H9 (cell line): ENCODE measurements around the gene PCDHGC5. TPM values are rescaled to one million over a fixed set of nuclear protein-coding genes. Genes with fewer than 3 reads are reported as not detected.

ENCODE experiments used
- DNase-seq: peaks from one replicate; pipeline ENCODE4 v3.0.0-alpha.2; 2017
- H2AFZ ChIP-seq: one replicate; pipeline ENCODE4 v1.6.1; 2013; ENCODE audit warnings: mild to moderate bottlenecking, low read length, control low read depth, moderate library complexity
- H2AK5ac ChIP-seq: 2 replicates; pipeline ENCODE4 v1.6.1; 2013; ENCODE audit warnings: low read length, control low read depth, mixed read lengths; ENCODE audit not compliant: insufficient read length
- H2BK120ac ChIP-seq: one replicate; pipeline ENCODE4 v1.6.1; 2013; ENCODE audit warnings: low read depth, mild to moderate bottlenecking, low read length, control low read depth, inconsistent platforms; ENCODE audit not compliant: poor library complexity, severe bottlenecking
- H2BK12ac ChIP-seq: 2 replicates; pipeline ENCODE4 v1.6.1; 2013; ENCODE audit warnings: low read length, control low read depth, mixed read lengths, low read depth; ENCODE audit not compliant: insufficient read length
- H2BK15ac ChIP-seq: 2 replicates; pipeline ENCODE4 v1.6.1; 2013; ENCODE audit warnings: low read depth, low read length, control low read depth
- H2BK20ac ChIP-seq: one replicate; pipeline ENCODE4 v1.6.1; 2013; ENCODE audit warnings: low read depth, mild to moderate bottlenecking, low read length, control low read depth, inconsistent platforms; ENCODE audit not compliant: poor library complexity, severe bottlenecking
- H2BK5ac ChIP-seq: 2 replicates; pipeline ENCODE4 v1.6.1; 2013; ENCODE audit warnings: low read length, control low read depth, mixed read lengths; ENCODE audit not compliant: insufficient read length
- H3K14ac ChIP-seq: 2 replicates; pipeline ENCODE4 v1.6.1; 2013; ENCODE audit warnings: low read length, control low read depth; ENCODE audit not compliant: insufficient read depth
- H3K18ac ChIP-seq: 2 replicates; pipeline ENCODE4 v1.6.1; 2013; ENCODE audit warnings: low read depth, mild to moderate bottlenecking, mixed read lengths, low read length, control low read depth; ENCODE audit not compliant: insufficient read length
- H3K23ac ChIP-seq: 2 replicates; pipeline ENCODE4 v1.6.1; 2013; ENCODE audit warnings: low read length, control low read depth, mixed read lengths, low read depth; ENCODE audit not compliant: insufficient read length
- H3K23me2 ChIP-seq: 2 replicates; pipeline ENCODE4 v1.6.1; 2013; ENCODE audit warnings: low read depth, mild to moderate bottlenecking, mixed read lengths, low read length, control low read depth; ENCODE audit not compliant: insufficient read length, poor library complexity, severe bottlenecking
- H3K27ac ChIP-seq: 2 replicates; pipeline ENCODE4 v1.5.1; 2013; ENCODE audit warnings: low read length, control low read depth, mixed read lengths, low read depth; ENCODE audit not compliant: insufficient read length
- H3K27me3 ChIP-seq: 2 replicates; pipeline ENCODE4 v1.6.1; 2013; ENCODE audit warnings: low read length, control low read depth, inconsistent platforms; ENCODE audit not compliant: insufficient read depth
- H3K4ac ChIP-seq: 2 replicates; pipeline ENCODE4 v1.6.1; 2013; ENCODE audit warnings: low read depth, mild to moderate bottlenecking, control low read depth, inconsistent platforms, low read length, moderate library complexity
- H3K4me1 ChIP-seq: 2 replicates; pipeline ENCODE4 v1.6.1; 2013; ENCODE audit warnings: low read length, control low read depth, inconsistent platforms; ENCODE audit not compliant: insufficient read depth
- H3K4me2 ChIP-seq: 2 replicates; pipeline ENCODE4 v1.6.1; 2013; ENCODE audit warnings: low read length, control low read depth, mixed read lengths; ENCODE audit not compliant: insufficient read length, insufficient read depth
- H3K56ac ChIP-seq: 2 replicates; pipeline ENCODE4 v1.6.1; 2013; ENCODE audit warnings: low read depth, mild to moderate bottlenecking, mixed read lengths, low read length, control low read depth; ENCODE audit not compliant: insufficient read length
- H3K79me1 ChIP-seq: 2 replicates; pipeline ENCODE4 v1.6.1; 2013; ENCODE audit warnings: low read depth, mild to moderate bottlenecking, moderate library complexity, low read length, control low read depth, inconsistent platforms; ENCODE audit not compliant: insufficient read depth, poor library complexity, severe bottlenecking
- H3K79me2 ChIP-seq: 2 replicates; pipeline ENCODE4 v1.6.1; 2013; ENCODE audit warnings: low read length, control low read depth, inconsistent platforms; ENCODE audit not compliant: insufficient read depth
- H3K9ac ChIP-seq: 2 replicates; pipeline ENCODE4 v1.6.1; 2013; ENCODE audit warnings: low read length, control low read depth, mixed read lengths; ENCODE audit not compliant: insufficient read length; ENCODE audit errors: extremely low read depth
- H3K9me3 ChIP-seq: one replicate; pipeline ENCODE4 v1.6.1; 2013; ENCODE audit warnings: low read depth, low read length, inconsistent platforms; ENCODE audit not compliant: control insufficient read depth
- H3T11ph ChIP-seq: one replicate; pipeline ENCODE4 v1.6.1; 2013; ENCODE audit warnings: mild to moderate bottlenecking, low read length, control low read depth, inconsistent platforms
- H4K20me1 ChIP-seq: one replicate; pipeline ENCODE4 v1.6.1; 2013; ENCODE audit not compliant: control insufficient read depth, insufficient read length, insufficient read depth
- H4K5ac ChIP-seq: 2 replicates; pipeline ENCODE4 v1.6.1; 2013; ENCODE audit warnings: low read depth, mild to moderate bottlenecking, mixed read lengths, low read length, control low read depth; ENCODE audit not compliant: insufficient read length
- H4K8ac ChIP-seq: replicated peaks from 2 replicates; pipeline ENCODE4 v1.6.1; 2013; ENCODE audit warnings: low read length, control low read depth, mixed read lengths, low read depth; ENCODE audit not compliant: insufficient read length
- H4K91ac ChIP-seq: 2 replicates; pipeline ENCODE4 v1.6.1; 2013; ENCODE audit warnings: low read depth, mild to moderate bottlenecking, moderate library complexity, mixed read lengths, low read length, control low read depth; ENCODE audit not compliant: insufficient read length
- H3K27ac Mint-ChIP-seq, 3 experiments: 2 replicates in 2 of 3; 3 replicates in 1 of 3; pipeline ENCODE4 v1.8.0; 2020 to 2021; ENCODE audit warnings: mixed read lengths in 3 of 3, mild to moderate bottlenecking in 1 of 3, moderate library complexity in 1 of 3
- H3K27me3 Mint-ChIP-seq: 2 replicates; pipeline ENCODE4 v1.8.0; 2021; ENCODE audit warnings: low read depth, mild to moderate bottlenecking, moderate library complexity, mixed read lengths
- H3K36me3 Mint-ChIP-seq, 3 experiments: 2 replicates in 2 of 3; 3 replicates in 1 of 3; pipeline ENCODE4 v1.8.0; 2020 to 2021; ENCODE audit warnings: low read depth in 3 of 3, mixed read lengths in 3 of 3; ENCODE audit not compliant: insufficient read depth in 1 of 3
- H3K4me1 Mint-ChIP-seq, 2 experiments: 2 replicates each; pipeline ENCODE4 v1.8.0; 2020; ENCODE audit warnings: mixed read lengths in 2 of 2
- H3K4me3 Mint-ChIP-seq, 2 experiments: 2 replicates in 1 of 2; 3 replicates in 1 of 2; pipeline ENCODE4 v1.8.0; 2020 to 2021; ENCODE audit warnings: mild to moderate bottlenecking in 2 of 2, mixed read lengths in 2 of 2, moderate library complexity in 1 of 2
- H3K9me3 Mint-ChIP-seq, 2 experiments: 2 replicates in 1 of 2; 3 replicates in 1 of 2; pipeline ENCODE4 v1.8.0; 2020; ENCODE audit warnings: mild to moderate bottlenecking in 2 of 2, mixed read lengths in 2 of 2, moderate library complexity in 1 of 2
- CTCF ChIP-seq: fragments of 200-600 bp; sonication (generic); conservative IDR thresholded peaks from 3 replicates; pipeline ENCODE4 v1.8.0; 2021; ENCODE audit warnings: antibody characterized with exemption, mild to moderate bottlenecking
- WGBS: extraction: QIAGEN DNeasy Blood & Tissue Kit; methylation state at CpG from one replicate; pipeline ENCODE4 v1.1.7; 2013; ENCODE audit warnings: missing lambda C conversion rate, low lambda C conversion rate, mixed read lengths; ENCODE audit not compliant: insufficient read length; ENCODE audit errors: extremely low coverage; 5-methylcytosine and 5-hydroxymethylcytosine counted together
- total RNA-seq: library from RNA; stranded (reverse); gene quantifications from 2 replicates; pipeline ENCODE4 v1.2.1, GENCODE V29; 2021

PCDHGC5 gene
- total RNA-seq, 1 experiment from 2014 or later, result 0.66 TPM

GRCh38 chr5:141508440-141508797 lies 19.5 kb downstream of the PCDHGC5 start:
- H3K14ac ChIP-seq, result no peak overlapping the region
- H3K4me2 ChIP-seq, result peak overlapping the region; percentile 12
- H2BK15ac ChIP-seq, result no peak overlapping the region
- H3K23ac ChIP-seq, result no peak overlapping the region
- H3K36me3 Mint-ChIP-seq, result peaks cover 8 to 19% (median 9%) of the 10 kb centered on the region in 3 experiments
- no peak overlapping the region for H3K27ac ChIP-seq
- no peak for DNase-seq
- no peaks in the 10 kb centered on the region for H4K20me1 ChIP-seq
- peaks cover 8% of the 10 kb centered on the region for H3K23me2 ChIP-seq
- H3K9ac ChIP-seq, result no peak overlapping the region
- H3K4me3 Mint-ChIP-seq, result peak overlapping the region; percentile 55 to 79; a peak in 2 of 5 replicates
- no peak overlapping the region for H4K91ac ChIP-seq
- H3K27me3 Mint-ChIP-seq, result peaks cover 3% of the 10 kb centered on the region; the same call in 1 of the 2 replicates
- peaks cover 30 to 36% of the 10 kb centered on the region in 2 experiments for H3K4me1 Mint-ChIP-seq
- H3K56ac ChIP-seq, result no peak overlapping the region
- no peak overlapping the region for H3K18ac ChIP-seq
- H2BK20ac ChIP-seq, result no peak overlapping the region
- H3K9me3 Mint-ChIP-seq, result no peaks in the 10 kb centered on the region
- TF ChIP-seq CTCF, result no peak
- WGBS, result no CpG with 5 or more reads among the region's 9 CpGs
- peak overlapping the region in 2 of 3 experiments; percentile 88 to 99; a peak in 2 of 7 replicates for H3K27ac Mint-ChIP-seq
- no peak overlapping the region for H4K8ac ChIP-seq
- no peaks in the 10 kb centered on the region for H3K79me1 ChIP-seq
- H3K9me3 ChIP-seq, result no peaks in the 10 kb centered on the region
- H3K4ac ChIP-seq, result no peak overlapping the region
- H4K5ac ChIP-seq, result no peak overlapping the region
- H3T11ph ChIP-seq, result no peak overlapping the region
- H3K79me2 ChIP-seq, result no peaks in the 10 kb centered on the region
- no peak overlapping the region for H2AFZ ChIP-seq
- no peak overlapping the region for H2BK120ac ChIP-seq
- no peak overlapping the region for H2AK5ac ChIP-seq
- no peak overlapping the region for H2BK5ac ChIP-seq
- peaks cover 4% of the 10 kb centered on the region; the same call in 1 of the 2 replicates for H3K4me1 ChIP-seq
- no peaks in the 10 kb centered on the region for H3K27me3 ChIP-seq
- no peak overlapping the region for H2BK12ac ChIP-seq
